ENCODE measurements around the gene NACC2. TPM values are rescaled to one million over a fixed set of nuclear protein-coding genes. Genes with fewer than 3 reads are reported as not detected.

The NACC2 gene
- total RNA-seq, 1 donor from 2014 or later = 8.1 TPM

DNA sequence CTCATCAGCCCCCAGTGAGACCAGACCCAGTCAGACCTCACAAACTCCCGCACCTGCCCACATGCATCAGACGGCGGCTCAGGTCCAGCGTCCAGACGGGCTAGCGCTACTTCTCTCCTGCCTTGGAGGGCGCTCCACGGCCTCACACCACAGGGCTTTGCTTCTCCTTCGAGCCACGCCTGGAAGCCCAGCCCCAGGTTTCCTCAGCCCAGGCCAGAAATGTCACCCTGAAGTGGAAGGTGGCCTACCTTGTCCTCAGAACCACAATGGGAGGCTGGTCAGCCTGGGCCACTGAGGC, 2.8 kb downstream of the NACC2 start:
- no peak overlapping the region for H3K27ac Mint-ChIP-seq (ENCODE audit: unreplicated experiment)
- H3K4me1 Mint-ChIP-seq = peaks cover 13% of the 10 kb centered on the region
- peak overlapping the region; percentile 88 for H3K4me3 Mint-ChIP-seq
- no peak for TF ChIP-seq CTCF (conservative IDR thresholded peaks at IDR 0.05)
- no peak for DNase-seq (ENCODE audit: low read depth, low spot score)
- H3K9me3 Mint-ChIP-seq = no peaks in the 10 kb centered on the region
- H3K36me3 Mint-ChIP-seq (ENCODE audit: low read depth) = no peaks in the 10 kb centered on the region
- H3K27me3 Mint-ChIP-seq (ENCODE audit: low read depth) = peaks cover 15% of the 10 kb centered on the region

DNA sequence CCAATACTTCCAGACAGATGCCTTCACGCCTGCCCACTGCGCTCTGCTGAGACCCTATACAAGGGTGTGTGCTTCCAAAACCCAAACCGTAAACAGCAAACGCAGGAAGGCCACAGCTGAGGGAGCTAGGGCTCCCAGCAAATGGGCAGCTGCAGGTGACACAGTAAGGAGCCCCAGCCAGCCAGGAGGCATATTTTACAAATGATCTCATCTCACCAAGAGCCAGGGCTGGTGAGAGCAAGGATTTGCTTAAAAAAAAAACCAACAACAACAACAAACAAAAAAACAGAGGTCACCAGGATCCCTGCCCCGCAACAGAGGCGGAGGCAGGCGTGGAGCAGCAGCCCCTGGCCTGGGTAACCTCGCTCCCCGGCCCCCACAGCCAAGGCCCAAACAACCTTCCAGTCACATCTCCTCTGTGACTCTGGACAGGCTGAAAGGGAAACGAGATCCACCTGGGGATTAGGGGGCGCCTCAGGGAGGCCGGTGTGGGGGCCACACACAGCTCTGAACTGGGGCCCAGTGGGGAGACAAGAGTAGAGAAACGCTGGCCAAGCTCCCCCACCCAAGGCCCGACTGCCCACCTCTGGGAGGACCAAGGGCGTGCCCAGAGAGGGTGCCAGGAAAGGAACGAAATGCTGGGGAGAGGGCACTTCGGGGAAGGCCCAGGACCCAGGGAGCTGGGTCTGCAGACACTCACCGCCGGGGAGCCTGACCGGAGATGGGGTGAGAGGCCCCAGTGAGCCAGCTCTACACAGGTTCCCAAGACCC, 3.3 kb downstream of the NACC2 start:
- H3K9me3 Mint-ChIP-seq = no peaks in the 10 kb centered on the region
- peak overlapping the region; percentile 50 for H3K27ac Mint-ChIP-seq (ENCODE audit: unreplicated experiment)
- DNase-seq (ENCODE audit: low read depth, low spot score) = no peak
- H3K4me3 Mint-ChIP-seq = peak overlapping the region; percentile 81
- peaks cover 14% of the 10 kb centered on the region for H3K27me3 Mint-ChIP-seq (ENCODE audit: low read depth)
- no peaks in the 10 kb centered on the region for H3K36me3 Mint-ChIP-seq (ENCODE audit: low read depth)
- no peak for TF ChIP-seq CTCF (conservative IDR thresholded peaks at IDR 0.05)
- peaks cover 13% of the 10 kb centered on the region for H3K4me1 Mint-ChIP-seq

DNA sequence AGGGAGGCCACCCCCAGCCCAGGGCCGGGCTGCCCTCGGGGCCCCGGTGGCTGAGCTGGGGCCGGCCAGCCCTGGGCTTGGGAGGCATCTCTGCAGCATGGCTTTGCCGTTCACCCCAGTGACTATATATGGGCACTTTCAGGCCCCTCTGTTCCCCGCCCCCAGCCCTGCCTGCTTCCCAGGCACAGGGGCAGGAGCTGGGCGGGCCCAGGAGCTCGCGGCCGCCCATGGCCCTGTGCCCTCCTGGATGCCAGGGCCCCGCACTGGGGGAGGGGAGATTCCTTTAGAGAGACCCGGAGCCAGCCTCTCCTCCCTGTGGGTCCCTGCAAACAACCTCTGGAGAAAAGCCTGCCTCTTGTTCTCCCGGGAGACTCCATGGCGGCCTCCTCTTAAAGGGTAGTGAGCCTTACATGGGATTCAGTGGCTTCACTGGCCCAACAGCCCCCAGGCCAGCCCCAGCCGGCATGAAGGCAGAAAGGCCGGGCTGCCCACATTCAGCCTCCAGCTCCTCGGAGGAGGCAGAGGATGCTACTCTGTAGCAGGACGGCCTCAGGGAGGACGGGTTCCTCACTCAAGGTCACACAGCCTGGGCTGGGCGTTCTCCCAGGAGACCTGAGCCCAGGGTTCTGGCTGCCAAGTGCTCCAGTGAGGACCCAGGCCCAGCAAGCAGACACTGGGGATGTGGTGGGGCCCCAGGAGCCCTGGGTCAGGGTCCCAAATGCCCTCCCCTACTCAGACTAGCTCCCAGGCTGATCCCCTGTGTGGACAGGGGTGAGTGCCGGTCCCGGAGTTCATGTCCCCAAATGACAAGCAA, 4.1 kb downstream of the NACC2 start:
- H3K4me1 Mint-ChIP-seq = peaks cover 13% of the 10 kb centered on the region
- no peak for TF ChIP-seq CTCF (conservative IDR thresholded peaks at IDR 0.05)
- H3K4me3 Mint-ChIP-seq = peak overlapping the region; percentile 81
- H3K27me3 Mint-ChIP-seq (ENCODE audit: low read depth) = peaks cover 8% of the 10 kb centered on the region
- H3K27ac Mint-ChIP-seq (ENCODE audit: unreplicated experiment) = no peak overlapping the region
- no peaks in the 10 kb centered on the region for H3K9me3 Mint-ChIP-seq
- H3K36me3 Mint-ChIP-seq (ENCODE audit: low read depth) = no peaks in the 10 kb centered on the region
- no peak for DNase-seq (ENCODE audit: low read depth, low spot score)

DNA sequence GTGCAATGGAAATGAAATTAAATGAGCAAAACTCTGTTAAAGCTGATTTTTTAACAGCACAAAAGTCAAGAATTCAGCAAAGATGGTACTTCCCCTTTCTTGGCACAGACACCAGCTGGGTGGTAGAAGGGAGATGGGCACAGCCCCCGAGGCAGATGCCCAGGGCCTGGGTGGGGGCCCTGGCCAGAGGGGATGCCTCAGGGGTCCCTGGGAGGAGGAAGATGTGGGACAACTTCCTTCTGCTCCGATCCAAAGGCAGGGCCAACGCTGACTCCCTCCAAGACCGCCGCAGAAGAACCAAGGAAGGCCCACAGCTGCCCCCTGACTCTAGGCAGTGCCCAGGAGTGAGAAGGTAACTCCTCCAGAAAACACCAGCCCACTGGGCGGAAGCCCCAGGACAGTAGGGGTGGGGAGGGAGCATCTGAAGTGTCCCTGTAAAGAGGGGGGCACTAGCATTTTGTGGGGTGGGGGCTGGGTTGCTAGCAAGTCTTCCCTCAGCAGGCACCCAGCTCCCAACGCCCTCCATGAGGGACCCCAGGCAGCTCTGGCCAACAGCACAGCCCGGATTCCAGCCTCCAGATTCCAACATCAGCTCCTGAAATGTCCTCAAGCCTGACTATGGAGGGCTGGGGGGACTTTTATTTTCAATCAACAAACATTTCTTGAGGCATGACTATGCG, 4.9 kb downstream of the NACC2 start:
- Mint-ChIP-seq H3K27ac (ENCODE audit: unreplicated experiment) (no peak overlapping the region), H3K9me3 (no peaks in the 10 kb centered on the region), H3K4me3 (peak overlapping the region; percentile 36), H3K4me1 (peaks cover 13% of the 10 kb centered on the region), H3K36me3 (ENCODE audit: low read depth) (no peaks in the 10 kb centered on the region), H3K27me3 (ENCODE audit: low read depth) (peaks cover 7% of the 10 kb centered on the region)
- DNase-seq (ENCODE audit: low read depth, low spot score) = no peak
- TF ChIP-seq CTCF (conservative IDR thresholded peaks at IDR 0.05) = no peak

DNA sequence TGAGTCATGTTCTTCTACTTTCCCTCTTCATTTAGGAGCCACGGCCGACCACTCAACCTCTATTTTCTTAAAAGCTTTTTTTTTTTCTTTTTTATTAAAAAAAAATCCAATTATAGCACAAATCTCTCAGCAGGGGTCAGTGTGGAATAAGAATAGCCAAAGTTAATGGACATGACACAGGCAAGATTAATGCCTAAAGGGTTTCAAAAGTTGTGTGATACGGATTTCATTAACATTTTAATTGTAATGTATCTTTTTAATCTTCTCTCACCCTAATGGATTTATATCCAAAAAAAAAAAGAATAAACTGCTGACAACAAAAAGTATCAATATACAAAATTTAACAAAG, 5.4 kb downstream of the NACC2 start:
- H3K27me3 Mint-ChIP-seq (ENCODE audit: low read depth) = peaks cover 7% of the 10 kb centered on the region
- TF ChIP-seq CTCF (conservative IDR thresholded peaks at IDR 0.05) = peak; percentile 67
- no peak for DNase-seq (ENCODE audit: low read depth, low spot score)
- peaks cover 14% of the 10 kb centered on the region for H3K4me1 Mint-ChIP-seq
- H3K36me3 Mint-ChIP-seq (ENCODE audit: low read depth) = no peaks in the 10 kb centered on the region
- H3K27ac Mint-ChIP-seq (ENCODE audit: unreplicated experiment) = no peak overlapping the region
- H3K4me3 Mint-ChIP-seq = peak overlapping the region; percentile 36
- no peaks in the 10 kb centered on the region for H3K9me3 Mint-ChIP-seq

Measured in neural crest cell (in vitro differentiated cells).